Endothelial cell of umbilical vein (primary cell): ENCODE measurements around the gene HLA-DOA. TPM values are rescaled to one million over a fixed set of nuclear protein-coding genes. Genes with fewer than 3 reads are reported as not detected.

Experiments used
- BruUV-seq: library from RNA; stranded (reverse); fragments of 400-500 nt; replicated peaks from 2 replicates; lab custom pipeline; 2021; lab: Mats Ljungman, UMichigan
- CTCF ChIA-PET: fragments of 300-600, 350-600 bp; sonication (Branson Sonifier 250); formaldehyde crosslinking; loops from one replicate; lab custom pipeline; 2021; ENCODE audit warnings: antibody characterized with exemption, inconsistent platforms; lab: Charles Lee
- POLR2A ChIA-PET: fragments of 300-600, 350-600 bp; sonication (Branson Sonifier 250); formaldehyde crosslinking; loops from one replicate; lab custom pipeline; 2021; ENCODE audit warnings: antibody characterized with exemption, inconsistent platforms; lab: Charles Lee
- DNase-seq: peaks from one replicate; pipeline ENCODE4 v3.0.0-alpha.2; 2011; ENCODE audit warnings: low read depth, low spot score
- FAIRE-seq: peaks from 2 replicates; lab custom pipeline; 2011; peaks lifted over from hg19 to GRCh38; lab: Jason Lieb, UNC
- H2AFZ ChIP-seq: 2 replicates; pipeline ENCODE4 v1.6.0; 2012; ENCODE audit warnings: low read depth, low read length, control low read depth, inconsistent platforms
- H3K27ac ChIP-seq: 2 replicates; pipeline ENCODE4 v1.5.1; 2011; ENCODE audit warnings: low read depth, mild to moderate bottlenecking, control low read depth, low read length, moderate library complexity; ENCODE audit not compliant: insufficient read depth
- H3K27me3 ChIP-seq, 2 experiments: 2 replicates each; pipeline versions ENCODE4 v1.6.0 to v1.6.1; 2011; ENCODE audit warnings: low read length in 2 of 2, mixed read lengths in 1 of 2; ENCODE audit not compliant: control insufficient read depth in 2 of 2, insufficient read depth in 2 of 2
- H3K36me3 ChIP-seq, 2 experiments: 2 replicates in 1 of 2; 3 replicates in 1 of 2; pipeline ENCODE4 v1.5.1; 2011; ENCODE audit warnings: low read length in 2 of 2, mild to moderate bottlenecking in 1 of 2, moderate library complexity in 1 of 2; ENCODE audit not compliant: control insufficient read depth in 2 of 2, insufficient read depth in 2 of 2; ENCODE audit errors: extremely low read depth in 1 of 2
- H3K4me1 ChIP-seq: 3 replicates; pipeline ENCODE4 v1.5.1; 2011; ENCODE audit warnings: mild to moderate bottlenecking, low read length; ENCODE audit not compliant: control insufficient read depth, insufficient read depth; ENCODE audit errors: extremely low read depth
- H3K4me2 ChIP-seq: 2 replicates; pipeline ENCODE4 v1.6.1; 2011; ENCODE audit warnings: low read length, control low read depth, mixed read lengths; ENCODE audit not compliant: insufficient read depth
- H3K4me3 ChIP-seq, 3 experiments: fragments of 200-600 bp in 1 of 3; sonication (generic), shearing (Covaris generic) in 1 of 3; replicated peaks in 1 of 3; 2 replicates each; pipeline ENCODE4 v1.5.1; 2011 to 2016; ENCODE audit warnings: control low read depth in 3 of 3, low read length in 3 of 3, mild to moderate bottlenecking in 2 of 3, inconsistent platforms in 1 of 3, low read depth in 1 of 3, moderate library complexity in 1 of 3; ENCODE audit not compliant: insufficient read depth in 1 of 3
- H3K79me2 ChIP-seq: 2 replicates; pipeline ENCODE4 v1.6.0; 2012; ENCODE audit warnings: low read length, inconsistent platforms; ENCODE audit not compliant: control insufficient read depth, insufficient read depth
- H3K9ac ChIP-seq: replicated peaks from 2 replicates; pipeline ENCODE3; 2011; ENCODE audit warnings: low read length, control low read depth; ENCODE audit not compliant: insufficient read depth; ENCODE audit errors: extremely low read depth
- H3K9me1 ChIP-seq: replicated peaks from 3 replicates; pipeline ENCODE4 v1.6.0; 2011; ENCODE audit warnings: mild to moderate bottlenecking, low read length; ENCODE audit not compliant: control insufficient read depth, insufficient read depth; ENCODE audit errors: extremely low read depth
- H3K9me3 ChIP-seq: replicated peaks from 2 replicates; pipeline ENCODE4 v1.5.1; 2012; ENCODE audit warnings: low read length, inconsistent platforms; ENCODE audit not compliant: control insufficient read depth, insufficient read depth
- H4K20me1 ChIP-seq: replicated peaks from 2 replicates; pipeline ENCODE3; 2011; ENCODE audit warnings: mild to moderate bottlenecking, low read length; ENCODE audit not compliant: control insufficient read depth, insufficient read depth; ENCODE audit errors: extremely low read depth
- CTCF ChIP-seq, 2 donors: IDR thresholded peaks; 1 replicate in 1 of 2; 2 replicates in 1 of 2; pipeline ENCODE4 v1.5.1; 2011; ENCODE audit warnings: low read length in 2 of 2, mild to moderate bottlenecking in 2 of 2, moderate library complexity in 2 of 2, control low read depth in 1 of 2, inconsistent platforms in 1 of 2, low read depth in 1 of 2; ENCODE audit not compliant: insufficient read depth in 1 of 2; ENCODE audit errors: extremely low read depth in 1 of 2
- EZH2 ChIP-seq: IDR thresholded peaks from 2 replicates; pipeline ENCODE4 v1.6.1; 2012; ENCODE audit warnings: borderline replicate concordance, low read depth, mild to moderate bottlenecking, moderate library complexity, low read length, inconsistent platforms; ENCODE audit not compliant: severe bottlenecking
- FOS ChIP-seq: IDR thresholded peaks from 2 replicates; pipeline ENCODE4 v1.6.1; 2011; ENCODE audit warnings: mild to moderate bottlenecking, low read length, moderate library complexity, borderline replicate concordance; ENCODE audit not compliant: insufficient read depth
- GATA2 ChIP-seq: IDR thresholded peaks from 2 replicates; pipeline ENCODE4 v1.7.0; 2011; ENCODE audit warnings: low read depth, mild to moderate bottlenecking, moderate library complexity, mixed read lengths, low read length; ENCODE audit not compliant: insufficient read length, insufficient read depth
- dilution Hi-C: fragments of 300-500 bp; cut with MboI; formaldehyde crosslinking; loops from one replicate; pipeline ENCODE4 v1.15.0; 2019; ENCODE audit warnings: low sequenced_read_pairs; ENCODE audit not compliant: extremely low pct_ligation_motif_present
- intact Hi-C: fragments of 100-400 bp; cut with micrococcal nuclease; formaldehyde crosslinking; loops from one replicate; pipeline ENCODE4 v1.10.0; 2022
- polyA plus RNA-seq, 4 experiments: library from polyadenylated mRNA; depleted of rRNA in 3 of 4; stranded (reverse) in 3 of 4; unstranded in 1 of 4; fragments of >200 nt; gene quantifications; 2 replicates each; pipeline versions ENCODE4 v1.2.1 to v1.2.3, GENCODE V29; 2011 to 2012; ENCODE audit warnings: missing spikeins in 1 of 4
- total RNA-seq: library from RNA; stranded (reverse); gene quantifications from 2 replicates; pipeline ENCODE4 v1.2.3, GENCODE V29; 2021

HLA-DOA gene
- total and polyA plus RNA-seq, 2 donors (not counting 3 experiments of a cell fraction or from before 2014, with no cell fraction given) = not detected

DNA sequence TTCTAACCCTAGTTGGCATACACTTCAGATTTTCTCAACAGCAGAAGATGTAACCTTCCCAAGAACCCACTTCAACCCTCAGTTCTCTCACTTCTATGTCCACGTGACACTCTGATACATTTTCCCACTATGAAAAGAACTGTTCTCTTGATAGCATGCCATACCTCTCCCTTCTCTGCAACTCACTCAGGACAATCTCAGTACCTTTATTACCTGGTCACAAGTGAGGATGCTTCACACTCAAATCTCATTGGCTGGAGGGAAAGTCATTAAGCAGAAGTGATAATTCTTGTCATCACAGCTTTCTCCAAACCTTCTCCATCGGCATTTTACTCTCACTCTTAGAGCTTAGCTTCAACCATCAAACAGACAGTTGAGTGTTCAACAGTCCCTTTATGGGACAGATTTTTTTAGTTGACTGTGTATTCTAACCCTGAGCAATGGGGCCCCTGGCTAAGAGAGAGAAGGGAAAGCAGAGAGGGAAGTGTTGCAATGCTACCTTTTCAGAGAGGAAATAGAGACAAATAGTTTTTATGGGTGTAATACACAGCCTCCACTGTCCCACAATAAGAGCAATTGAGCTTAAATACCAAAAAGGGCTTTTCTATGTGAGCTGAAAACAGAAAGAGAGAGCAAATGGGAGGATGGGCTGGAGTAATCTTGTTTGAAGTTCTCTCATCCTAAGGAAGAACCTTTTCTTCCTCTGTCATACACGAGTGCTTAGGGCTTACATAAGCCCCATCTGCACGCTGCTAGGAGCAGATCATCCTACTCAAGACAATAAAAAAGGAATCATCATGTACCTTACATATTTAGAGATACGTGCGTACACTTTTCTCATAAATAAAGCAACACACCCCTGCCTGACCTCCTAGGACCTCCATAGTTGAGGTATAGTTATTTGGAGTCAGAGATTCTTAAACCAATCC lies 48.1 kb upstream of the HLA-DOA start:
- no peak for FAIRE-seq
- Histone ChIP-seq H3K36me3 (no peaks in the 10 kb centered on the region), H3K4me3 (no peak overlapping the region), H3K79me2 (no peaks in the 10 kb centered on the region), H3K9me1 (no peaks in the 10 kb centered on the region), H3K27ac (no peak overlapping the region), H3K9me3 (no peaks in the 10 kb centered on the region), H3K9ac (no peak overlapping the region), H3K4me2 (no peak overlapping the region), H3K27me3 (peaks cover 14 to 23% of the 10 kb centered on the region in 2 experiments), H3K4me1 (no peaks in the 10 kb centered on the region), H2AFZ (no peak overlapping the region), H4K20me1 (no peaks in the 10 kb centered on the region)
- intact Hi-C loops (no loop called here), dilution Hi-C loops (no loop called here)
- TF ChIP-seq FOS = no peak
- TF ChIP-seq GATA2 = no peak
- no peak for TF ChIP-seq CTCF (IDR thresholded peaks at IDR 0.05; ENCODE audit: extremely low read depth in 1 of 2, insufficient read depth in 1 of 2, low read depth in 1 of 2, low read length in 2 of 2)
- no peak for DNase-seq
- BruUV-seq = no TSS peak
- ChIA-PET POLR2A (no interaction called here), CTCF (interaction anchor here (1.0 kb wide), 1 partner anchor 15 kb away, joined by 3 read pairs; no protein-coding TSS in a partner anchor)

DNA sequence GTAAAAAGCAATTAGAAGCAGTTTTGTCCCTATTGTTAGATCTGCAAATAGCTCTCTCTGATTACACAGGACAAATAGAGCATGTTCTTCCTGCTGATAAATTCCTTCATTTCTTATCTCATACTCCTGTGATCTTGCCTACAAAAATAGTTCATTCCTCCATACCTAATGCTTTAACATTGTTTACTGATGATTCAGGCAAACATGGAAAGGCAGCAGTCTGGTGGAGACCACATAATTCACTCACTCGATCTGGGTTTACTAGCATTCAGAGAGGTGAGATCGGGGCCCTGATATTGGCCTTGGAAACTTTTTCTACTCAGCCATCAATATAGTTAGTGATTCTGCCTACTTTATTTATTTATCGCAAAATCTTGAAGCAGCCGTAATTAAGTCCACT lies 43.8 kb upstream of the HLA-DOA start:
- H3K9me1 ChIP-seq = no peaks in the 10 kb centered on the region
- peak overlapping the region; percentile 17 for H3K4me2 ChIP-seq
- no peaks in the 10 kb centered on the region for H3K9me3 ChIP-seq
- ChIA-PET CTCF (interaction anchor here (1.0 to 1.1 kb wide), 2 partner anchors 17 to 68 kb away, joined by 3 read pairs; no protein-coding TSS in a partner anchor), POLR2A (no interaction called here)
- H3K36me3 ChIP-seq = no peaks in the 10 kb centered on the region
- TF ChIP-seq GATA2 = peak; percentile 70
- no peak for TF ChIP-seq EZH2
- H3K4me1 ChIP-seq = no peaks in the 10 kb centered on the region
- intact Hi-C loops (no loop called here), dilution Hi-C loops (no loop called here)
- DNase-seq (no peak), FAIRE-seq (peak; percentile 79)
- H3K9ac ChIP-seq = no peak overlapping the region
- no TSS peak for BruUV-seq
- H2AFZ ChIP-seq = no peak overlapping the region
- peaks cover 26 to 27% of the 10 kb centered on the region in 2 experiments for H3K27me3 ChIP-seq
- no peaks in the 10 kb centered on the region for H4K20me1 ChIP-seq
- no peak overlapping the region for H3K27ac ChIP-seq
- no peaks in the 10 kb centered on the region for H3K79me2 ChIP-seq
- no peak overlapping the region for H3K4me3 ChIP-seq
